ENCODE results near the gene TKTL1.

DNA sequence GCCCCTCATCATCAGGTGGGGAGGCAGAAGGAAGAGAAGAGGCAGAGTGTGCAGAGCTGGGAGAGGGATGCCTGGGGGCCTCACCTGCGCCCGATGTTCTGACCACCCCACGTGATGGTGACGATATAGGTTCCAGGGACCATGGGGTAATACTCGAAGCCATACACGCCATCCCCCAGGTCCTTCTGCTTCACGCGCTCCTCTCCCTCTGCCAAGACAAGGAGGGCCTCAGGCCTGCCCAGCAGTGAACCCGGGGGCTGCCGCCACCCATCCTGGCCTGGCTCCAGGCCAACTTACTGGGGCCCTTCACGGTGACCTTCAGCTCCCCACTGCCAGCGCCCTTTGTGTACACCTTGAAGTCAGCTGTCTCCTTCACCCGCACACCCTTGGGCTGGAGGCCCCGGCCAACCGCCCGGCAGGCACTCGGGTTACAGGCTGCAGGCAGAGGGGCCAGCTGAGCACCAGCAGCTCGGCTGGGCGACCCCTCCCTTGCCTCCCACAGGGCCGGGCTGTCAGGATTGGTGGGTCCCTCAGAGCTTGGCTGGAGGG lies 69.5 kb downstream of the TKTL1 start:
- TF ChIP-seq, protein P1, sequence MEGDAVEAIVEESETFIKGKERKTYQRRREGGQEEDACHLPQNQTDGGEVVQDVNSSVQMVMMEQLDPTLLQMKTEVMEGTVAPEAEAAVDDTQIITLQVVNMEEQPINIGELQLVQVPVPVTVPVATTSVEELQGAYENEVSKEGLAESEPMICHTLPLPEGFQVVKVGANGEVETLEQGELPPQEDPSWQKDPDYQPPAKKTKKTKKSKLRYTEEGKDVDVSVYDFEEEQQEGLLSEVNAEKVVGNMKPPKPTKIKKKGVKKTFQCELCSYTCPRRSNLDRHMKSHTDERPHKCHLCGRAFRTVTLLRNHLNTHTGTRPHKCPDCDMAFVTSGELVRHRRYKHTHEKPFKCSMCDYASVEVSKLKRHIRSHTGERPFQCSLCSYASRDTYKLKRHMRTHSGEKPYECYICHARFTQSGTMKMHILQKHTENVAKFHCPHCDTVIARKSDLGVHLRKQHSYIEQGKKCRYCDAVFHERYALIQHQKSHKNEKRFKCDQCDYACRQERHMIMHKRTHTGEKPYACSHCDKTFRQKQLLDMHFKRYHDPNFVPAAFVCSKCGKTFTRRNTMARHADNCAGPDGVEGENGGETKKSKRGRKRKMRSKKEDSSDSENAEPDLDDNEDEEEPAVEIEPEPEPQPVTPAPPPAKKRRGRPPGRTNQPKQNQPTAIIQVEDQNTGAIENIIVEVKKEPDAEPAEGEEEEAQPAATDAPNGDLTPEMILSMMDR (IDR thresholded peaks at IDR 0.05; ENCODE audit: low read depth, low read length, poor library complexity, severe bottlenecking), result no peak
- TF ChIP-seq EZH2phosphoT487 (IDR thresholded peaks at IDR 0.05; ENCODE audit: borderline replicate concordance, low read length), result no peak

All from DOHH2 (cell line).